ENCODE data around the gene OSBPL8. TPM values are rescaled to one million over a fixed set of nuclear protein-coding genes. Genes with fewer than 3 reads are reported as not detected.

OSBPL8 gene
- total RNA-seq, 1 experiment from 2014 or later = 71.1 TPM

GRCh38 chr12:76449583-76449982, 110.0 kb downstream of the OSBPL8 start:
- no TSS peak for BruUV-seq (replicated peaks)
- DNase-seq (ENCODE audit: unreplicated experiment) = peak; percentile 63
- Mint-ChIP-seq H3K36me3 (ENCODE audit: insufficient read depth, unreplicated experiment) (no peaks in the 10 kb centered on the region), H3K27me3 (ENCODE audit: insufficient read depth, unreplicated experiment) (no peaks in the 10 kb centered on the region), H3K4me3 (ENCODE audit: unreplicated experiment) (peak overlapping the region; percentile 16), H3K27ac (ENCODE audit: low read depth, unreplicated experiment) (peak overlapping the region; percentile 87), H3K4me1 (ENCODE audit: insufficient read depth, unreplicated experiment) (peaks cover 21% of the 10 kb centered on the region), H3K9me3 (ENCODE audit: unreplicated experiment) (peaks cover 10% of the 10 kb centered on the region)
- TF ChIP-seq CTCF (IDR thresholded peaks at IDR 0.05; ENCODE audit: unreplicated experiment) = no peak
- intact Hi-C loops (cut with micrococcal nuclease) = no loop called here
- ChIA-PET POLR2A (interaction anchor here (0.5 kb wide), 1 partner anchor 364 kb away, joined by 4 read pairs; no protein-coding TSS in a partner anchor), CTCF (no interaction called here)

- Mint-ChIP-seq H3K27me3 (ENCODE audit: insufficient read depth, unreplicated experiment) (no peaks in the 10 kb centered on the region), H3K27ac (ENCODE audit: low read depth, unreplicated experiment) (no peak overlapping the region), H3K36me3 (ENCODE audit: insufficient read depth, unreplicated experiment) (no peaks in the 10 kb centered on the region), H3K4me3 (ENCODE audit: unreplicated experiment) (no peak overlapping the region), H3K9me3 (ENCODE audit: unreplicated experiment) (peaks cover 10% of the 10 kb centered on the region), H3K4me1 (ENCODE audit: insufficient read depth, unreplicated experiment) (peaks cover 27% of the 10 kb centered on the region)
- CTCF ChIA-PET = no interaction called here
- DNase-seq (ENCODE audit: unreplicated experiment) = no peak
- intact Hi-C loops (cut with micrococcal nuclease) = no loop called here
- POLR2A ChIA-PET = interaction anchor here (0.5 kb wide), 1 partner anchor 364 kb away, joined by 4 read pairs; no protein-coding TSS in a partner anchor
- TF ChIP-seq CTCF (IDR thresholded peaks at IDR 0.05; ENCODE audit: unreplicated experiment) = no peak
- BruUV-seq (replicated peaks) = no TSS peak
These were observed 110.6 kb downstream of the OSBPL8 start for GRCh38 chr12:76449016-76449415.

- DNase-seq (ENCODE audit: unreplicated experiment) = no peak
These were observed 113.5 kb downstream of the OSBPL8 start for GRCh38 chr12:76446090-76446489.

GRCh38 chr12:76445462-76445861, 114.1 kb downstream of the OSBPL8 start:
- no peak overlapping the region for H3K27ac Mint-ChIP-seq (ENCODE audit: low read depth, unreplicated experiment)
- TF ChIP-seq CTCF (IDR thresholded peaks at IDR 0.05; ENCODE audit: unreplicated experiment) = no peak
- no peaks in the 10 kb centered on the region for H3K27me3 Mint-ChIP-seq (ENCODE audit: insufficient read depth, unreplicated experiment)
- intact Hi-C loops (cut with micrococcal nuclease) = no loop called here
- no peak for DNase-seq (ENCODE audit: unreplicated experiment)
- ChIA-PET CTCF (interaction anchor here (0.8 kb wide), 1 partner anchor 635 kb away, joined by 3 read pairs; no protein-coding TSS in a partner anchor), POLR2A (no interaction called here)
- no peaks in the 10 kb centered on the region for H3K36me3 Mint-ChIP-seq (ENCODE audit: insufficient read depth, unreplicated experiment)
- peaks cover 9% of the 10 kb centered on the region for H3K4me1 Mint-ChIP-seq (ENCODE audit: insufficient read depth, unreplicated experiment)
- BruUV-seq (replicated peaks) = no TSS peak
- no peak overlapping the region for H3K4me3 Mint-ChIP-seq (ENCODE audit: unreplicated experiment)
- H3K9me3 Mint-ChIP-seq (ENCODE audit: unreplicated experiment) = no peaks in the 10 kb centered on the region

More at GRCh38 chr12:76446090-76446489, 113.5 kb downstream of the OSBPL8 start:
- ChIA-PET CTCF (interaction anchor here (0.8 kb wide), 1 partner anchor 634 kb away, joined by 3 read pairs; no protein-coding TSS in a partner anchor), POLR2A (no interaction called here)
- Mint-ChIP-seq H3K27ac (ENCODE audit: low read depth, unreplicated experiment) (no peak overlapping the region), H3K36me3 (ENCODE audit: insufficient read depth, unreplicated experiment) (no peaks in the 10 kb centered on the region), H3K27me3 (ENCODE audit: insufficient read depth, unreplicated experiment) (no peaks in the 10 kb centered on the region), H3K4me3 (ENCODE audit: unreplicated experiment) (no peak overlapping the region), H3K4me1 (ENCODE audit: insufficient read depth, unreplicated experiment) (peaks cover 13% of the 10 kb centered on the region), H3K9me3 (ENCODE audit: unreplicated experiment) (no peaks in the 10 kb centered on the region)
- no peak for TF ChIP-seq CTCF (IDR thresholded peaks at IDR 0.05; ENCODE audit: unreplicated experiment)
- no TSS peak for BruUV-seq (replicated peaks)
- intact Hi-C loops (cut with micrococcal nuclease) = no loop called here
